ENCODE data around the gene GOPC.

- TF ChIP-seq, protein P1, sequence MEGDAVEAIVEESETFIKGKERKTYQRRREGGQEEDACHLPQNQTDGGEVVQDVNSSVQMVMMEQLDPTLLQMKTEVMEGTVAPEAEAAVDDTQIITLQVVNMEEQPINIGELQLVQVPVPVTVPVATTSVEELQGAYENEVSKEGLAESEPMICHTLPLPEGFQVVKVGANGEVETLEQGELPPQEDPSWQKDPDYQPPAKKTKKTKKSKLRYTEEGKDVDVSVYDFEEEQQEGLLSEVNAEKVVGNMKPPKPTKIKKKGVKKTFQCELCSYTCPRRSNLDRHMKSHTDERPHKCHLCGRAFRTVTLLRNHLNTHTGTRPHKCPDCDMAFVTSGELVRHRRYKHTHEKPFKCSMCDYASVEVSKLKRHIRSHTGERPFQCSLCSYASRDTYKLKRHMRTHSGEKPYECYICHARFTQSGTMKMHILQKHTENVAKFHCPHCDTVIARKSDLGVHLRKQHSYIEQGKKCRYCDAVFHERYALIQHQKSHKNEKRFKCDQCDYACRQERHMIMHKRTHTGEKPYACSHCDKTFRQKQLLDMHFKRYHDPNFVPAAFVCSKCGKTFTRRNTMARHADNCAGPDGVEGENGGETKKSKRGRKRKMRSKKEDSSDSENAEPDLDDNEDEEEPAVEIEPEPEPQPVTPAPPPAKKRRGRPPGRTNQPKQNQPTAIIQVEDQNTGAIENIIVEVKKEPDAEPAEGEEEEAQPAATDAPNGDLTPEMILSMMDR (IDR thresholded peaks at IDR 0.05), result no peak
- no peak for TF ChIP-seq POLR2A (IDR thresholded peaks at IDR 0.05)
These were observed 76.7 kb downstream of the GOPC start for GRCh38 chr6:117525607-117526006.
